SK-N-SH treated with all-trans-retinoic acid at 6 μM for 48 hours (cell line): ENCODE results near the gene RHOT2.

Experiments used
- ATAC-seq: fragments of 200-7000 bp; cut with Tn5 transposase; 3 replicates; pipeline ENCODE4 v1.9.1; 2020; ENCODE audit warnings: mild to moderate bottlenecking, moderate library complexity
- ARNTL ChIP-seq: fragments of 450-650 bp; formaldehyde crosslinking; IDR thresholded peaks from 2 replicates; pipeline ENCODE4 v1.5.0; 2020; ENCODE audit warnings: low read depth, mild to moderate bottlenecking, moderate library complexity, borderline replicate concordance
- BACH2 ChIP-seq: fragments of 250-450 bp; sonication (Bioruptor Pico); IDR thresholded peaks from 2 replicates; pipeline ENCODE4 v1.9.0; 2021; ENCODE audit warnings: mild to moderate bottlenecking, borderline replicate concordance
- ISL1 ChIP-seq: fragments of 250-450 bp; sonication (Bioruptor Pico); IDR thresholded peaks from 2 replicates; pipeline ENCODE4 v2.1.2; 2022; ENCODE audit warnings: mild to moderate bottlenecking, moderate library complexity
- OSR1 ChIP-seq: fragments of 250-450 bp; sonication (Bioruptor Pico); IDR thresholded peaks from 2 replicates; pipeline ENCODE4 v1.8.0; 2022; ENCODE audit warnings: moderate library complexity, mild to moderate bottlenecking, inconsistent platforms
- PPARA ChIP-seq: fragments of 250-450 bp; sonication (Bioruptor Pico); IDR thresholded peaks from 2 replicates; pipeline ENCODE4 v1.5.0; 2020; ENCODE audit warnings: mild to moderate bottlenecking, borderline replicate concordance
- RARB ChIP-seq: fragments of 250-450 bp; sonication (Bioruptor Pico); IDR thresholded peaks from 2 replicates; pipeline ENCODE4 v1.8.0; 2021; ENCODE audit warnings: mild to moderate bottlenecking, moderate library complexity
- TCF4 ChIP-seq: fragments of 250-450 bp; sonication (Bioruptor Pico); IDR thresholded peaks from 2 replicates; pipeline ENCODE4 v1.8.0; 2021; ENCODE audit warnings: mild to moderate bottlenecking, moderate library complexity, borderline replicate concordance
- ZC3H10 ChIP-seq: fragments of 250-450 bp; sonication (Bioruptor Pico); IDR thresholded peaks from 2 replicates; pipeline ENCODE4 v1.5.1; 2021; ENCODE audit warnings: mild to moderate bottlenecking, moderate library complexity
- ZFP30 ChIP-seq: fragments of 450-650 bp; formaldehyde crosslinking; IDR thresholded peaks from 2 replicates; pipeline ENCODE4 v1.5.0; 2022; ENCODE audit warnings: mild to moderate bottlenecking, moderate library complexity
- ZNF565 ChIP-seq: fragments of 450-650 bp; formaldehyde crosslinking; conservative IDR thresholded peaks from 2 replicates; pipeline ENCODE4 v1.5.0; 2020; ENCODE audit warnings: low read depth, mild to moderate bottlenecking, moderate library complexity
- ZNF70 ChIP-seq: fragments of 450-650 bp; formaldehyde crosslinking; IDR thresholded peaks from 2 replicates; pipeline ENCODE4 v1.5.0; 2020; ENCODE audit warnings: mild to moderate bottlenecking, moderate library complexity
- ZNF8 ChIP-seq: fragments of 450-650 bp; formaldehyde crosslinking; IDR thresholded peaks from 2 replicates; pipeline ENCODE4 v1.5.0; 2020; ENCODE audit warnings: mild to moderate bottlenecking, moderate library complexity
- TF ChIP-seq, protein P1 (sequence below): fragments of 250-450 bp; sonication (Bioruptor Pico); IDR thresholded peaks from 2 replicates; pipeline ENCODE4 v1.8.0; 2021; ENCODE audit warnings: low read depth, mild to moderate bottlenecking, moderate library complexity, borderline replicate concordance
- TF ChIP-seq, protein P2 (sequence below): fragments of 250-450 bp; sonication (Bioruptor Pico); IDR thresholded peaks from 2 replicates; pipeline ENCODE4 v1.8.0; 2020; ENCODE audit warnings: mild to moderate bottlenecking, moderate library complexity, borderline replicate concordance
- TF ChIP-seq, protein P3 (sequence below): fragments of 250-450 bp; sonication (Bioruptor Pico); IDR thresholded peaks from 2 replicates; pipeline ENCODE4 v1.5.1; 2020; ENCODE audit warnings: low read depth, mild to moderate bottlenecking, moderate library complexity
- TF ChIP-seq, protein P4 (sequence below): fragments of 250-450 bp; sonication (Bioruptor Pico); IDR thresholded peaks from 2 replicates; pipeline ENCODE4 v1.5.0; 2020; ENCODE audit warnings: mild to moderate bottlenecking, moderate library complexity

RHOT2 gene

DNA sequence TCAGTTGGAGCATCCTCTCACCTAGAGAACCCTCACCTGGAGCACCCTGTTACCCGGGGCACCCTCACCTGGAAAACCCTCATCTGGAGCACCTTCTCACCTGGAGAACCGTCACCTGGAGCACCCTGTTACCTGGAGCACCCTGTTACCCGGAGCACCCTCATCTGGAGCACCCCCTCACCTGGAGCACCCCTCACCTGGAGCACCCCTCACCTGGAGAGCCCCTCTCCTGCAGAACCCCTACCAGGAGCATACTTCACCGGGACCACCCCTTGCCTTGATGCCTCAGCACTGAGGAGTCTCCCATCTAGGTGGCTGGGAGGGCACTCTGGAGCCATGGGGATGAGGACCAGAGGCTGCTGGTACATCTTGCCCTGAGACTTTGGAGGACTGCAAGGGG, 41.0 kb downstream of the RHOT2 start:
- ATAC-seq: no peak
- TF ChIP-seq ISL1 (CRISPR knock-in tag): no peak
- no peak for TF ChIP-seq ZNF565
- no peak for TF ChIP-seq ARNTL
- TF ChIP-seq ZFP30 (CRISPR knock-in tag): no peak
- no peak for TF ChIP-seq BACH2 (CRISPR knock-in tag)
- TF ChIP-seq, protein P1, sequence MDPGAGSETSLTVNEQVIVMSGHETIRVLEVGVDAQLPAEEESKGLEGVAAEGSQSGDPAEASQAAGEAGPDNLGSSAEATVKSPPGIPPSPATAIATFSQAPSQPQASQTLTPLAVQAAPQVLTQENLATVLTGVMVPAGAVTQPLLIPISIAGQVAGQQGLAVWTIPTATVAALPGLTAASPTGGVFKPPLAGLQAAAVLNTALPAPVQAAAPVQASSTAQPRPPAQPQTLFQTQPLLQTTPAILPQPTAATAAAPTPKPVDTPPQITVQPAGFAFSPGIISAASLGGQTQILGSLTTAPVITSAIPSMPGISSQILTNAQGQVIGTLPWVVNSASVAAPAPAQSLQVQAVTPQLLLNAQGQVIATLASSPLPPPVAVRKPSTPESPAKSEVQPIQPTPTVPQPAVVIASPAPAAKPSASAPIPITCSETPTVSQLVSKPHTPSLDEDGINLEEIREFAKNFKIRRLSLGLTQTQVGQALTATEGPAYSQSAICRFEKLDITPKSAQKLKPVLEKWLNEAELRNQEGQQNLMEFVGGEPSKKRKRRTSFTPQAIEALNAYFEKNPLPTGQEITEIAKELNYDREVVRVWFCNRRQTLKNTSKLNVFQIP (CRISPR knock-in tag): no peak
- TF ChIP-seq OSR1 (CRISPR knock-in tag): no peak
- no peak for TF ChIP-seq ZNF70 (CRISPR knock-in tag)
- TF ChIP-seq, protein P2, sequence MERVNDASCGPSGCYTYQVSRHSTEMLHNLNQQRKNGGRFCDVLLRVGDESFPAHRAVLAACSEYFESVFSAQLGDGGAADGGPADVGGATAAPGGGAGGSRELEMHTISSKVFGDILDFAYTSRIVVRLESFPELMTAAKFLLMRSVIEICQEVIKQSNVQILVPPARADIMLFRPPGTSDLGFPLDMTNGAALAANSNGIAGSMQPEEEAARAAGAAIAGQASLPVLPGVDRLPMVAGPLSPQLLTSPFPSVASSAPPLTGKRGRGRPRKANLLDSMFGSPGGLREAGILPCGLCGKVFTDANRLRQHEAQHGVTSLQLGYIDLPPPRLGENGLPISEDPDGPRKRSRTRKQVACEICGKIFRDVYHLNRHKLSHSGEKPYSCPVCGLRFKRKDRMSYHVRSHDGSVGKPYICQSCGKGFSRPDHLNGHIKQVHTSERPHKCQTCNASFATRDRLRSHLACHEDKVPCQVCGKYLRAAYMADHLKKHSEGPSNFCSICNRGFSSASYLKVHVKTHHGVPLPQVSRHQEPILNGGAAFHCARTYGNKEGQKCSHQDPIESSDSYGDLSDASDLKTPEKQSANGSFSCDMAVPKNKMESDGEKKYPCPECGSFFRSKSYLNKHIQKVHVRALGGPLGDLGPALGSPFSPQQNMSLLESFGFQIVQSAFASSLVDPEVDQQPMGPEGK (CRISPR knock-in tag): no peak
- TF ChIP-seq, protein P3, sequence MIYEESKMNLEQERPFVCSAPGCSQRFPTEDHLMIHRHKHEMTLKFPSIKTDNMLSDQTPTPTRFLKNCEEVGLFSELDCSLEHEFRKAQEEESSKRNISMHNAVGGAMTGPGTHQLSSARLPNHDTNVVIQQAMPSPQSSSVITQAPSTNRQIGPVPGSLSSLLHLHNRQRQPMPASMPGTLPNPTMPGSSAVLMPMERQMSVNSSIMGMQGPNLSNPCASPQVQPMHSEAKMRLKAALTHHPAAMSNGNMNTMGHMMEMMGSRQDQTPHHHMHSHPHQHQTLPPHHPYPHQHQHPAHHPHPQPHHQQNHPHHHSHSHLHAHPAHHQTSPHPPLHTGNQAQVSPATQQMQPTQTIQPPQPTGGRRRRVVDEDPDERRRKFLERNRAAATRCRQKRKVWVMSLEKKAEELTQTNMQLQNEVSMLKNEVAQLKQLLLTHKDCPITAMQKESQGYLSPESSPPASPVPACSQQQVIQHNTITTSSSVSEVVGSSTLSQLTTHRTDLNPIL: no peak
- TF ChIP-seq, protein P4, sequence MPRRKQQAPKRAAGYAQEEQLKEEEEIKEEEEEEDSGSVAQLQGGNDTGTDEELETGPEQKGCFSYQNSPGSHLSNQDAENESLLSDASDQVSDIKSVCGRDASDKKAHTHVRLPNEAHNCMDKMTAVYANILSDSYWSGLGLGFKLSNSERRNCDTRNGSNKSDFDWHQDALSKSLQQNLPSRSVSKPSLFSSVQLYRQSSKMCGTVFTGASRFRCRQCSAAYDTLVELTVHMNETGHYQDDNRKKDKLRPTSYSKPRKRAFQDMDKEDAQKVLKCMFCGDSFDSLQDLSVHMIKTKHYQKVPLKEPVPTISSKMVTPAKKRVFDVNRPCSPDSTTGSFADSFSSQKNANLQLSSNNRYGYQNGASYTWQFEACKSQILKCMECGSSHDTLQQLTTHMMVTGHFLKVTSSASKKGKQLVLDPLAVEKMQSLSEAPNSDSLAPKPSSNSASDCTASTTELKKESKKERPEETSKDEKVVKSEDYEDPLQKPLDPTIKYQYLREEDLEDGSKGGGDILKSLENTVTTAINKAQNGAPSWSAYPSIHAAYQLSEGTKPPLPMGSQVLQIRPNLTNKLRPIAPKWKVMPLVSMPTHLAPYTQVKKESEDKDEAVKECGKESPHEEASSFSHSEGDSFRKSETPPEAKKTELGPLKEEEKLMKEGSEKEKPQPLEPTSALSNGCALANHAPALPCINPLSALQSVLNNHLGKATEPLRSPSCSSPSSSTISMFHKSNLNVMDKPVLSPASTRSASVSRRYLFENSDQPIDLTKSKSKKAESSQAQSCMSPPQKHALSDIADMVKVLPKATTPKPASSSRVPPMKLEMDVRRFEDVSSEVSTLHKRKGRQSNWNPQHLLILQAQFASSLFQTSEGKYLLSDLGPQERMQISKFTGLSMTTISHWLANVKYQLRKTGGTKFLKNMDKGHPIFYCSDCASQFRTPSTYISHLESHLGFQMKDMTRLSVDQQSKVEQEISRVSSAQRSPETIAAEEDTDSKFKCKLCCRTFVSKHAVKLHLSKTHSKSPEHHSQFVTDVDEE: no peak
- TF ChIP-seq RARB: no peak
- no peak for TF ChIP-seq ZNF8
- no peak for TF ChIP-seq ZC3H10 (CRISPR knock-in tag)

DNA sequence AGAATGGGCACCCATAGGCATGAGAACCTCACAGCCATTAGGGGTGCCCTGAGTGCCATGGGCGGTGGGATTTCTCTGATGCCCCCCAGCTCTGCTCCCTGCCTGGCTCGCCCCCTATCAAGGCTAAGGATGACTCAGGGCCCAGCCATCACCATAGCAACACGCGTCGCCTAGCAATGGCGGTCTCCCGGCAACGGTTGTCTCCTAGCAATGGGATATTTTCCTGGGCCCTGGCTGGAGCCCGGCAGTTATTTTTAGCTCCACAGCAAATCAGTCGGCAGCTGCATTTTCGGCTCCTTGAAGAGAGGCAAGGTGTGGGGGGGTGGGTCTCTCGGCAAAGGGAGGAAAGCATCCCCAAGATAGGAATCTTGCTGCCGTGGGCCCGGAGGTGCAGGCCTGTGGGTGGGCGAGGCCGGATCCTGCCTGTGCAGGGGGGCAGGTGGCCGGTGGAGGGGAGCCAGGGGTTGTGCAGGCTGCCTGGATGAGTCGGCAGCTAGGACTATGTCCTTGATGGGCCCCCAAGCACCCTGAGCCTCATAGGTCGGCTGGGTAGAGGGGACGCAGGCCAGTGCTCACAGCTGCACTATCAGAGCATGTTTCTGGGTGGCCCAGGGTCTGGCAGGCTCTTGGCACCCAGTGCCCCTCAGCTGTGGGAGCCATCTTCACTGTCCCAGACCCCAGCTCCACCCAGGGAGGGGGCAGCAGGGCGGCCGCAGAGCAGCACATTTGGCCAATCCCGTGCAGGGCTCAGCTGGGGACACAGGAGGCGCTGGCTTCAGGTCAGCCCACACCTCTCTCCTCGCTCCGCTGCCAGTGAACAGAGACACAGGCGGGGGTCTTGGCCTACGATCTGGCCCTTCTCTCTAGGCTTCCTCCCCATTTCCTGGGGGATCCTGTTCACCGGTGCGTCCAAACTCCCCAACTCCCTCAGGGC, 41.9 kb downstream of the RHOT2 start:
- ATAC-seq: peak; percentile 55
- TF ChIP-seq PPARA (CRISPR knock-in tag) (no peak), BACH2 (CRISPR knock-in tag) (no peak), ZNF565 (no peak), RARB (no peak), ZC3H10 (CRISPR knock-in tag) (no peak), ARNTL (no peak), ZNF8 (no peak), ZNF70 (CRISPR knock-in tag) (no peak), TCF4 (CRISPR knock-in tag) (no peak)
- TF ChIP-seq, protein P2 (CRISPR knock-in tag): no peak
- TF ChIP-seq, protein P4: no peak
